H1 (cell line): ENCODE data around the gene CERS3. TPM values are rescaled to one million over a fixed set of nuclear protein-coding genes. Genes with fewer than 3 reads are reported as not detected.

Experiments used
- CTCF ChIA-PET: fragments of 300-600 bp; sonication (Branson Sonifier 250); formaldehyde crosslinking; loops from one replicate; lab custom pipeline; 2021; ENCODE audit not compliant: partially characterized antibody; lab: Charles Lee
- POLR2A ChIA-PET: fragments of 300-600 bp; sonication (Branson Sonifier 250); formaldehyde crosslinking; loops from one replicate; lab custom pipeline; 2021; ENCODE audit warnings: inconsistent platforms; ENCODE audit not compliant: partially characterized antibody; lab: Charles Lee
- DNase-seq, 2 experiments: peaks; one replicate each; pipeline versions ENCODE4 v3.0.0 to v3.0.0-alpha.2; 2010 to 2022; ENCODE audit warnings: low spot score in 2 of 2, low read depth in 1 of 2, mixed read lengths in 1 of 2
- FAIRE-seq: peaks from 2 replicates; lab custom pipeline; 2011; peaks lifted over from hg19 to GRCh38; lab: Jason Lieb, UNC
- H2AFZ ChIP-seq: 2 replicates; pipeline ENCODE4 v1.8.1; 2012; ENCODE audit warnings: low read length, inconsistent platforms
- H2AK5ac ChIP-seq: 2 replicates; pipeline ENCODE4 v1.6.1; 2013; ENCODE audit warnings: low read depth, low read length
- H2BK120ac ChIP-seq: replicated peaks from 2 replicates; pipeline ENCODE3; 2013; ENCODE audit warnings: low read depth, low read length, inconsistent platforms
- H2BK12ac ChIP-seq: 2 replicates; pipeline ENCODE4 v1.6.1; 2013; ENCODE audit warnings: low read depth, low read length
- H2BK15ac ChIP-seq: 2 replicates; pipeline ENCODE4 v1.6.1; 2013; ENCODE audit warnings: low read length
- H2BK20ac ChIP-seq: 2 replicates; pipeline ENCODE4 v1.6.1; 2013; ENCODE audit warnings: low read length
- H2BK5ac ChIP-seq: 2 replicates; pipeline ENCODE4 v1.6.1; 2013; ENCODE audit warnings: low read depth, low read length
- H3K14ac ChIP-seq: 2 replicates; pipeline ENCODE4 v1.6.1; 2013; ENCODE audit warnings: inconsistent platforms; ENCODE audit not compliant: insufficient read length
- H3K18ac ChIP-seq: 2 replicates; pipeline ENCODE4 v1.6.1; 2013; ENCODE audit warnings: low read length; ENCODE audit errors: extremely low read depth
- H3K23ac ChIP-seq: 2 replicates; pipeline ENCODE4 v1.6.1; 2013; ENCODE audit warnings: inconsistent platforms; ENCODE audit not compliant: insufficient read length
- H3K23me2 ChIP-seq: 2 replicates; pipeline ENCODE4 v1.6.1; 2013; ENCODE audit warnings: low read depth, low read length
- H3K27ac ChIP-seq: 2 replicates; pipeline ENCODE4 v1.6.1; 2011; ENCODE audit warnings: low read depth, low read length, inconsistent platforms
- H3K27me3 ChIP-seq, 4 experiments: replicated peaks in 1 of 4; 1 replicate in 1 of 4; 2 replicates in 3 of 4; pipeline versions ENCODE4 v1.6.1 to v1.8.1; 2011 to 2013; ENCODE audit warnings: low read length in 3 of 4, mild to moderate bottlenecking in 3 of 4, inconsistent platforms in 2 of 4, mixed read lengths in 2 of 4, moderate library complexity in 1 of 4; ENCODE audit not compliant: control insufficient read depth in 3 of 4, insufficient read depth in 3 of 4; ENCODE audit errors: extremely low read depth in 1 of 4
- H3K36me3 ChIP-seq, 4 experiments: 2 replicates each; pipeline versions ENCODE4 v1.6.1 to v1.8.1; 2011 to 2013; ENCODE audit warnings: mild to moderate bottlenecking in 4 of 4, low read length in 3 of 4, moderate library complexity in 2 of 4, control low read depth in 1 of 4, inconsistent platforms in 1 of 4; ENCODE audit not compliant: insufficient read depth in 4 of 4, control insufficient read depth in 2 of 4
- H3K4ac ChIP-seq: replicated peaks from 2 replicates; pipeline ENCODE3; 2013; ENCODE audit warnings: low read length, low read depth, mixed read lengths, inconsistent platforms; ENCODE audit not compliant: insufficient read length
- H3K4me1 ChIP-seq, 4 experiments: replicated peaks in 1 of 4; 1 replicate in 1 of 4; 2 replicates in 3 of 4; pipeline versions ENCODE4 v1.6.1 to v1.8.1; 2011 to 2013; ENCODE audit warnings: low read length in 3 of 4, inconsistent platforms in 2 of 4, mixed read lengths in 1 of 4; ENCODE audit not compliant: insufficient read depth in 4 of 4, control insufficient read depth in 3 of 4
- H3K4me2 ChIP-seq, 2 experiments: 2 replicates each; pipeline versions ENCODE4 v1.6.1 to v1.8.1; 2011 to 2013; ENCODE audit warnings: low read depth in 2 of 2, low read length in 2 of 2, control low read depth in 1 of 2, inconsistent platforms in 1 of 2, mild to moderate bottlenecking in 1 of 2; ENCODE audit not compliant: insufficient read depth in 1 of 2
- H3K4me3 ChIP-seq, 4 experiments: fragments of 200-600, 300-600 bp in 1 of 4; sonication (generic), shearing (Covaris generic), sonication (Bioruptor Twin) in 1 of 4; 2 replicates each; pipeline versions ENCODE4 v1.5.1 to v1.8.1; 2011 to 2016; ENCODE audit warnings: low read length in 4 of 4, low read depth in 3 of 4, control low read depth in 2 of 4, inconsistent platforms in 2 of 4, mild to moderate bottlenecking in 2 of 4, mixed read lengths in 1 of 4, moderate library complexity in 1 of 4; ENCODE audit not compliant: insufficient read depth in 2 of 4; ENCODE audit errors: extremely low read depth in 1 of 4
- H3K56ac ChIP-seq: replicated peaks from 2 replicates; pipeline ENCODE3; 2013; ENCODE audit warnings: low read depth, mild to moderate bottlenecking, mixed read lengths, low read length, inconsistent platforms; ENCODE audit not compliant: insufficient read length
- H3K79me1 ChIP-seq: 2 replicates; pipeline ENCODE4 v1.6.1; 2013; ENCODE audit warnings: low read depth, low read length, control low read depth
- H3K79me2 ChIP-seq, 2 experiments: 2 replicates each; pipeline versions ENCODE4 v1.6.1 to v1.8.1; 2012 to 2013; ENCODE audit warnings: low read length in 2 of 2, mild to moderate bottlenecking in 2 of 2, inconsistent platforms in 1 of 2; ENCODE audit not compliant: insufficient read depth in 2 of 2, control insufficient read depth in 1 of 2
- H3K9ac ChIP-seq, 4 experiments: replicated peaks in 1 of 4; 1 replicate in 1 of 4; 2 replicates in 3 of 4; pipeline versions ENCODE4 v1.6.1 to v1.8.1; 2011 to 2013; ENCODE audit warnings: low read depth in 3 of 4, low read length in 3 of 4, control low read depth in 2 of 4, mild to moderate bottlenecking in 2 of 4, moderate library complexity in 2 of 4, inconsistent platforms in 1 of 4; ENCODE audit errors: extremely low read depth in 1 of 4
- H3K9me3 ChIP-seq, 2 experiments: 2 replicates each; pipeline versions ENCODE4 v1.6.1 to v1.8.1; 2012 to 2013; ENCODE audit warnings: mild to moderate bottlenecking in 2 of 2, moderate library complexity in 2 of 2, control low read depth in 1 of 2, inconsistent platforms in 1 of 2, low read depth in 1 of 2, low read length in 1 of 2, mixed read lengths in 1 of 2; ENCODE audit not compliant: insufficient read depth in 2 of 2
- H4K20me1 ChIP-seq, 2 experiments: replicated peaks in 1 of 2; 2 replicates each; pipeline versions ENCODE3 to v1.8.1; 2011 to 2013; ENCODE audit warnings: inconsistent platforms in 2 of 2, low read length in 2 of 2, mild to moderate bottlenecking in 1 of 2; ENCODE audit not compliant: insufficient read depth in 2 of 2, control insufficient read depth in 1 of 2
- H4K5ac ChIP-seq: 2 replicates; pipeline ENCODE4 v1.6.1; 2013; ENCODE audit warnings: low read length, low read depth, mixed read lengths, inconsistent platforms; ENCODE audit not compliant: insufficient read length
- H4K8ac ChIP-seq: 2 replicates; pipeline ENCODE4 v1.8.0; 2013; ENCODE audit warnings: mild to moderate bottlenecking, moderate library complexity, low read length, inconsistent platforms; ENCODE audit not compliant: insufficient read depth; ENCODE audit errors: extremely low read depth
- H4K91ac ChIP-seq: replicated peaks from 2 replicates; pipeline ENCODE3; 2013; ENCODE audit warnings: low read length, mixed read lengths, inconsistent platforms; ENCODE audit not compliant: insufficient read length
- E2F6 ChIP-seq: IDR thresholded peaks from 2 replicates; pipeline ENCODE4 v1.6.1; 2012; ENCODE audit warnings: inconsistent platforms
- EGR1 ChIP-seq: IDR thresholded peaks from 2 replicates; pipeline ENCODE4 v1.6.1; 2011; ENCODE audit warnings: low read depth, low read length, borderline replicate concordance
- NRF1 ChIP-seq: IDR thresholded peaks from 2 replicates; pipeline ENCODE4 v1.6.1; 2011; ENCODE audit warnings: mild to moderate bottlenecking, low read depth, low read length, improper control_type of control experiment
- SUZ12 ChIP-seq: fragments of 200-600 bp; sonication (generic); IDR thresholded peaks from 2 replicates; pipeline ENCODE4 v1.6.1; 2012; ENCODE audit warnings: mild to moderate bottlenecking, inconsistent platforms, low read length, moderate library complexity, mixed read lengths
- TCF12 ChIP-seq: IDR thresholded peaks from 2 replicates; pipeline ENCODE4 v1.6.1; 2011; ENCODE audit warnings: low read depth, mild to moderate bottlenecking, low read length
- USF2 ChIP-seq: IDR thresholded peaks from 2 replicates; pipeline ENCODE4 v1.6.1; 2011; ENCODE audit warnings: low read length, improper control_type of control experiment
- YY1 ChIP-seq: IDR thresholded peaks from 2 replicates; pipeline ENCODE4 v1.6.1; 2011; ENCODE audit warnings: low read depth, mild to moderate bottlenecking, low read length
- WGBS, 2 experiments: shearing (Covaris generic) in 1 of 2; methylation state at CpG; one replicate each; pipeline versions ENCODE4 v1.1.6 to v1.1.7; 2013 to 2015; ENCODE audit warnings: low lambda C conversion rate in 2 of 2, mixed read lengths in 2 of 2, inconsistent platforms in 1 of 2, low coverage in 1 of 2, missing lambda C conversion rate in 1 of 2; ENCODE audit not compliant: insufficient replicate concordance in 2 of 2, insufficient coverage in 1 of 2, insufficient read length in 1 of 2; ENCODE audit errors: extremely low coverage in 1 of 2, missing lambda C conversion rate in 1 of 2; 5-methylcytosine and 5-hydroxymethylcytosine counted together
- polyA plus RNA-seq, 7 experiments: library from polyadenylated mRNA; depleted of rRNA in 3 of 7; stranded (reverse) in 5 of 7; unstranded in 2 of 7; fragments of >200 nt in 5 of 7; fragments of 200-250 nt in 2 of 7; gene quantifications; 1 replicate in 5 of 7; 2 replicates in 1 of 7; 4 replicates in 1 of 7; pipeline versions ENCODE4 v1.2.1 to v1.2.3, GENCODE V29; 2011 to 2013; ENCODE audit warnings: missing spikeins in 2 of 7, mixed read lengths in 2 of 7
- total RNA-seq: library from RNA; stranded (reverse); fragmentation: NEBNext Ultra II Directional; extraction: Animal tissue kit (Norgen Biotek cat#: 25700); gene quantifications from 2 replicates; pipeline ENCODE4 v1.2.1, GENCODE V29; 2021

CERS3 gene
- total and polyA plus RNA-seq, 2 of the 8 experiments (the other 6 are each of a cell fraction or from before 2014, with no cell fraction given) = 0.62 TPM; not detected in 1

- H4K5ac ChIP-seq = no peak overlapping the region
- POLR2A ChIA-PET = no interaction called here
- H4K20me1 ChIP-seq = no peaks in the 10 kb centered on the region
- DNase-seq (no peak), FAIRE-seq (no peak)
- no peak overlapping the region for H2BK5ac ChIP-seq
- no peak overlapping the region for H3K4ac ChIP-seq
- H2AFZ ChIP-seq = no peak overlapping the region
- H3K4me3 ChIP-seq = no peak overlapping the region
- WGBS, 2 experiments = 87% methylated on average over 3 of the region's 3 CpGs; no CpG with 5 or more reads in 1 of the 2 experiments
- H3K79me1 ChIP-seq = no peaks in the 10 kb centered on the region
- H3K79me2 ChIP-seq = no peaks in the 10 kb centered on the region
- H4K8ac ChIP-seq = no peak overlapping the region
- no peaks in the 10 kb centered on the region for H3K4me1 ChIP-seq
- H3K14ac ChIP-seq = no peak overlapping the region
- peaks cover 0 to 4% (median 0%) of the 10 kb centered on the region in 4 experiments; a peak in 2 of 8 replicates for H3K36me3 ChIP-seq
- no peak overlapping the region for H3K4me2 ChIP-seq
- no peak overlapping the region for H3K9ac ChIP-seq
- TF ChIP-seq E2F6 = no peak
- no peak for TF ChIP-seq NRF1
- TF ChIP-seq TCF12 = no peak
- TF ChIP-seq SUZ12 = no peak
- no peak for TF ChIP-seq YY1
- TF ChIP-seq USF2 = peak; percentile 33; the same call in 1 of the 2 replicates
- no peak for TF ChIP-seq EGR1
- no peak overlapping the region for H2BK15ac ChIP-seq
- H2BK120ac ChIP-seq = no peak overlapping the region
- H2BK12ac ChIP-seq = no peak overlapping the region
- CTCF ChIA-PET = interaction anchor here (1.4 kb wide), 1 partner anchor 228 kb away, joined by 3 read pairs; no protein-coding TSS in a partner anchor
- no peaks in the 10 kb centered on the region for H3K27me3 ChIP-seq
- H3K18ac ChIP-seq = no peak overlapping the region
- H3K56ac ChIP-seq = no peak overlapping the region
- H3K9me3 ChIP-seq = no peaks in the 10 kb centered on the region
- no peak overlapping the region for H2BK20ac ChIP-seq
- H4K91ac ChIP-seq = no peak overlapping the region
- no peak overlapping the region for H3K27ac ChIP-seq
- H3K23me2 ChIP-seq = no peaks in the 10 kb centered on the region
- no peak overlapping the region for H2AK5ac ChIP-seq
- H3K23ac ChIP-seq = no peak overlapping the region
Measured at GRCh38 chr15:100570275-100570674, 41.5 kb upstream of the CERS3 start.
